ENCODE data around the gene MTA1.
A peak's percentile ranks its signal among the peaks of the same experiment; 100 is the strongest.

MTA1 gene

GRCh38 chr14:105439179-105439578, 19.6 kb downstream of the MTA1 start:
- Mint-ChIP-seq H3K36me3 (peaks cover 30% of the 10 kb centered on the region), H3K4me1 (peaks cover 34% of the 10 kb centered on the region), H3K27ac (no peak overlapping the region), H3K9me3 (no peaks in the 10 kb centered on the region), H3K4me3 (no peak overlapping the region)
- DNase-seq (ENCODE audit: low spot score in 2 of 2): no peak
- ATAC-seq: no peak

- peaks cover 30% of the 10 kb centered on the region for H3K4me1 Mint-ChIP-seq
- H3K27ac Mint-ChIP-seq: no peak overlapping the region
- no peak for DNase-seq (ENCODE audit: low spot score in 2 of 2)
- H3K36me3 Mint-ChIP-seq: peaks cover 30% of the 10 kb centered on the region
- no peak for ATAC-seq
- H3K4me3 Mint-ChIP-seq: no peak overlapping the region
- no peaks in the 10 kb centered on the region for H3K9me3 Mint-ChIP-seq
These were observed 20.3 kb downstream of the MTA1 start for GRCh38 chr14:105439710-105440553.

GRCh38 chr14:105440554-105440900, 20.9 kb downstream of the MTA1 start:
- H3K36me3 Mint-ChIP-seq: peaks cover 30% of the 10 kb centered on the region
- no peaks in the 10 kb centered on the region for H3K9me3 Mint-ChIP-seq
- H3K4me1 Mint-ChIP-seq: peaks cover 26% of the 10 kb centered on the region
- H3K4me3 Mint-ChIP-seq: no peak overlapping the region
- ATAC-seq (no peak), DNase-seq (ENCODE audit: low spot score in 2 of 2) (no peak)
- H3K27ac Mint-ChIP-seq: no peak overlapping the region

DNA sequence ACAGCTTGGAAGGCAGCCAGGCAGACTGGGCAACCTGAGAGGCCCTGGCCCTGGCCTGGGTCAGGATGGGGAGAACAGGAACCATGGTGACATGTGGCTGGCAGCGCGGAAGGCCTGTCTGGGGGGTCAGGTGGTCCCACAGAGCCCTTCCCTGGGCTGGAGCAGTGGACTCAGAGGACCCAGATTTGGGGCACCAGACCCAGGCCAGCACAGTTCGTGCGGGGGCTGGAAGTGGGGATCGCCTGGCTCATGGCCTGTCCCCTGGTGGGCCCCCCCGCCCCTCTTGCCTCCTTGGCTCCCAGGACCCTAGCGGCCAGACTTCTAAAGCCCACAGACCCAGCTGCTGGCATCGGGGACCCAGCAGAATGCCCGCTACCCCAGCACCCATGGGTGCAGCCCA, 21.4 kb downstream of the MTA1 start:
- no peak overlapping the region for H3K4me3 Mint-ChIP-seq
- no peak for ATAC-seq
- peaks cover 21% of the 10 kb centered on the region for H3K4me1 Mint-ChIP-seq
- peaks cover 30% of the 10 kb centered on the region for H3K36me3 Mint-ChIP-seq
- no peaks in the 10 kb centered on the region for H3K9me3 Mint-ChIP-seq
- H3K27ac Mint-ChIP-seq: no peak overlapping the region
- no peak for DNase-seq (ENCODE audit: low spot score in 2 of 2)

- H3K36me3 Mint-ChIP-seq: peaks cover 30% of the 10 kb centered on the region
- peaks cover 15% of the 10 kb centered on the region for H3K4me1 Mint-ChIP-seq
- H3K27ac Mint-ChIP-seq: no peak overlapping the region
- DNase-seq (ENCODE audit: low spot score in 2 of 2) (no peak), ATAC-seq (no peak)
- H3K4me3 Mint-ChIP-seq: no peak overlapping the region
- no peaks in the 10 kb centered on the region for H3K9me3 Mint-ChIP-seq
These were observed 22.5 kb downstream of the MTA1 start for GRCh38 chr14:105442125-105442524.

DNA sequence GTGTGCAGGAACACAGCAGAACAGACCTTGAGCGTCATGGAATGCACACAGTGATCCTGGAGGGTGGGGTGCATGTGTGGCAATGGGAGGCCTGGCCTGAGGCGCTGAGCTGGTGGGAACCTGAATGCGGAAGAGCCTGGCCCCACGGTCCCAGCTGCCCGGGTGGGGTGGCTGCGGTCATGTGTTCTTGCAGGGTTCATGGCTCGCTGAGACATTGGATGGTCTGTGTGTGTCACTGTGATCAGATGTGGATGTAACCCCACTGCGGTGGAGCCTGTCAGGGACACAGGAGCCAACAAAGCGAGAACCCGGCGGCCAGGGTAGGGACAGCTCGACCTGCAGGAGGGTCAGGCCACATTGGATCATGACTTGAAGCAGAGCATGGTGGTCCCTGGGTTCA, 23.2 kb downstream of the MTA1 start:
- Mint-ChIP-seq H3K4me3 (no peak overlapping the region), H3K27ac (no peak overlapping the region), H3K36me3 (peaks cover 32% of the 10 kb centered on the region), H3K4me1 (peaks cover 15% of the 10 kb centered on the region), H3K9me3 (no peaks in the 10 kb centered on the region)
- ATAC-seq (no peak), DNase-seq (ENCODE audit: low spot score in 2 of 2) (no peak)

DNA sequence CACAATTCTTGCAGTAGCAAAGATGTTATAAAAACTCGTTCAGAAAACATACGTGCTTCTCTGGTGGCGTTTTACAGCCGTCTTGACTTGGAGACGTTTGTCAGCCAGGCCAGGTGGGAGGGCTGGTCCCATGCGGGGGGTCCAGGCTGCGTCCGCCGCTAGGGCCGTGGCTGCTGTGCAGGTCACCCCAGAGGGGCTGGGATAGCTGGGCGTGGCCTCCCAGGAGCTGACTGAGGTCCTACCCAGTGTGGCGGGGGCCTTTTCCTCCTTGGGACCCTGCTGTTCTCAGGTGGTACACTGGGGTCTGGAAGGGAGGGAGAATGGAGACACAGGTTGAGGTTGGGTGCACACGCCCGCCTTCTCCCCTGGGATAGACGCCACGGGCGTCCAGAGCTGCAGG, 25.2 kb downstream of the MTA1 start:
- H3K4me3 Mint-ChIP-seq: no peak overlapping the region
- H3K36me3 Mint-ChIP-seq: peaks cover 43% of the 10 kb centered on the region
- DNase-seq (ENCODE audit: low spot score in 2 of 2) (no peak), ATAC-seq (no peak)
- H3K27ac Mint-ChIP-seq: no peak overlapping the region
- peaks cover 10% of the 10 kb centered on the region for H3K4me1 Mint-ChIP-seq
- no peaks in the 10 kb centered on the region for H3K9me3 Mint-ChIP-seq

DNA sequence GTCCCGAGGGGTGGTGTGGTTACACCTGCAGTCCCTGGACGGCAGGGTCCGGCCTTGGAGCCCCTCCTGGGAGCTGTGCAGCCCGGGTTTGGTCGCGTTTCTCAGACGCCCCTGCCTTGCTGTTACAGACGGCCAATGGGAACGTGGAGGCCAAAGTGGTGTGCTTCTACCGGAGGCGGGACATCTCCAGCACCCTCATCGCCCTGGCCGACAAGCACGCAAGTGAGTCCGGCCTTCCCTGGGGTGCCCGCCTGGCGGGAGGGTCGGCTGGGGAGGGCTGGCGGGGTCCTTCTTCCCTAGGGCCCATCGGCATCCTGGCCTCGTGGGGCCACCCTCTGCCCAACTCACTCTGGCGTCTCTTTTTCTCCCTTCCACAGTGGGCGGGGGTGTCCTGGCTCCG, 25.7 kb downstream of the MTA1 start:
- Mint-ChIP-seq H3K4me3 (no peak overlapping the region), H3K9me3 (no peaks in the 10 kb centered on the region), H3K36me3 (peaks cover 43% of the 10 kb centered on the region), H3K4me1 (peaks cover 10% of the 10 kb centered on the region), H3K27ac (no peak overlapping the region)
- ATAC-seq: no peak
- no peak for DNase-seq (ENCODE audit: low spot score in 2 of 2)

- no peak for ATAC-seq
- Mint-ChIP-seq H3K36me3 (peaks cover 45% of the 10 kb centered on the region), H3K27ac (peak overlapping the region; percentile 74), H3K4me1 (peaks cover 10% of the 10 kb centered on the region), H3K4me3 (no peak overlapping the region), H3K9me3 (no peaks in the 10 kb centered on the region)
- DNase-seq (ENCODE audit: low spot score in 2 of 2): no peak
These were observed 26.5 kb downstream of the MTA1 start for GRCh38 chr14:105445901-105446845.

- DNase-seq (ENCODE audit: low spot score in 2 of 2): no peak
- no peak for ATAC-seq
- peaks cover 49% of the 10 kb centered on the region for H3K36me3 Mint-ChIP-seq
- peak overlapping the region; percentile 74 for H3K27ac Mint-ChIP-seq
- H3K4me1 Mint-ChIP-seq: peaks cover 5% of the 10 kb centered on the region
- no peak overlapping the region for H3K4me3 Mint-ChIP-seq
- H3K9me3 Mint-ChIP-seq: no peaks in the 10 kb centered on the region
These were observed 27.3 kb downstream of the MTA1 start for GRCh38 chr14:105446971-105447370.

DNA sequence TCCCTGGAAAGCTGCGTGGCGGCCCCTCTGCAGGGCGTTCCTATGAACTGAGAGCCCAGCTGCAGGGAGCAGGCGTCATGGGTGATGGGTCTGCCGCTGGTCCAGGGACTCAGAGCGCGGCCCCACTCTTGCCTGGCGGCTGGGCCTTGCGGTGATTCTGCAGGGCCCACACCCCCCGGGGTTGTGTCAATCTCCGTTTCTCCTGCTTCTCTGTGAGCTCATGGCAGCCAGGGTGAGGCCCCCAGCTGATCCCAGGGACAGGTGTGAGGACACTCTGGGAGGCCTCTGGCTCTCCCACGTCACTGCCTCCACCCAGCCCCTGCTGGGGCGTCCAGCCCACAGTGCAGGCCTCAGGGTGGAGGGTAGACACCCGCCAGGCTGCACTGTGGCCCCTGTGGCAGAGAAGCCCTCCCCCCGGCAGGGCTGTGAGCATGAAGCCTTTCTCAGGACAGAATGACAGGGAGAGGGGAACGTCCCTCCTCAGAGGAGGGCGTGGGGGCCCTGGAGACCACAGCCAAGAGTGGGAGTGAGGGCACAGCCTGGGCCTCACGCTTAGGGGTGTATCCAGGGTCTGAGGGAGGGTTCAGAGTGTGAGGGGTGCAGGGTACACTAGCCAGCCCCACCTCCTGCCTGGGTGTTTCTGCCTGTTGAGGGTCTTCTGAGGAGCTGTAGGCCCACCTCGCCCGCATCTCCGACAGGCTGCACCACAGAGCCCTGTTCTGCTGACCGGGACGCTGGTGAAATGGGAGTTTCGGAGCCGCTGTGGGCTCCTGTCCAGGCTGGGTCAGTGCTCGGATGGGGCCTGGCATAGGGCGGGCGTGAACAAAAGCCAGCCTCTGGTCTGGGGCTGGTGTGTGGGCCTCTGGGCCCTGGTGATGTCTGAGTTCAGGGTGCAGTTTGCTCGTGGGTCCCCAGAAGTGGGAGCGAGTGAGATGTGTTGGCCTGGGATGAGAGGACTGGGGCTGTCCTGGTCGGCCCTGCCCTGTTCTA, 28.3 kb downstream of the MTA1 start:
- peaks cover 50% of the 10 kb centered on the region for H3K36me3 Mint-ChIP-seq
- H3K9me3 Mint-ChIP-seq: no peaks in the 10 kb centered on the region
- H3K27ac Mint-ChIP-seq: peak overlapping the region; percentile 20
- H3K4me1 Mint-ChIP-seq: no peaks in the 10 kb centered on the region
- ATAC-seq: peak; percentile 4
- H3K4me3 Mint-ChIP-seq: no peak overlapping the region
- DNase-seq (ENCODE audit: low spot score in 2 of 2): no peak

DNA sequence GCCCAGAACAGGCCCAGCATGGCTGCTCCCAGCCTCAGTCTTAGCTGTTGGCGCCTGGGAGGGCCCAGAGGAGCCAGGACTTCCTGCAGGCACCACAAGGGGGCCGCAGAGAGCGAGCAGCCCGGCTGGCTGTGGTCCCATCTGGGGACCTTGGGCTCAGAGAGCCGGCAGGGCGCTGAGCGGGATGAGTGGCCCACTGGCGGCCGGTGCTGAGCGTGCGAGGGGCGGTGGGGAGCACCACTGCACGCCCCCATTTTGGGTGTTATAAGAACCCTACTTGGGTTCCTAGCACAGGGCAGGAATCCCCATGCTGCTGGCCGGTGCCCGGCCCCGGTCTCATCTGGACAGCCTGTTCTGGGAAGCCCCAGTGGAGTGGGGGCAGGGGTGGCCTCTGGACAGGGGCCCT, 29.1 kb downstream of the MTA1 start:
- ATAC-seq: peak; percentile 86
- no peak overlapping the region for H3K27ac Mint-ChIP-seq
- no peaks in the 10 kb centered on the region for H3K4me1 Mint-ChIP-seq
- H3K9me3 Mint-ChIP-seq: no peaks in the 10 kb centered on the region
- no peak overlapping the region for H3K4me3 Mint-ChIP-seq
- peaks cover 50% of the 10 kb centered on the region for H3K36me3 Mint-ChIP-seq
- peak; percentile 60 to 68 for DNase-seq (ENCODE audit: low spot score in 2 of 2)

DNA sequence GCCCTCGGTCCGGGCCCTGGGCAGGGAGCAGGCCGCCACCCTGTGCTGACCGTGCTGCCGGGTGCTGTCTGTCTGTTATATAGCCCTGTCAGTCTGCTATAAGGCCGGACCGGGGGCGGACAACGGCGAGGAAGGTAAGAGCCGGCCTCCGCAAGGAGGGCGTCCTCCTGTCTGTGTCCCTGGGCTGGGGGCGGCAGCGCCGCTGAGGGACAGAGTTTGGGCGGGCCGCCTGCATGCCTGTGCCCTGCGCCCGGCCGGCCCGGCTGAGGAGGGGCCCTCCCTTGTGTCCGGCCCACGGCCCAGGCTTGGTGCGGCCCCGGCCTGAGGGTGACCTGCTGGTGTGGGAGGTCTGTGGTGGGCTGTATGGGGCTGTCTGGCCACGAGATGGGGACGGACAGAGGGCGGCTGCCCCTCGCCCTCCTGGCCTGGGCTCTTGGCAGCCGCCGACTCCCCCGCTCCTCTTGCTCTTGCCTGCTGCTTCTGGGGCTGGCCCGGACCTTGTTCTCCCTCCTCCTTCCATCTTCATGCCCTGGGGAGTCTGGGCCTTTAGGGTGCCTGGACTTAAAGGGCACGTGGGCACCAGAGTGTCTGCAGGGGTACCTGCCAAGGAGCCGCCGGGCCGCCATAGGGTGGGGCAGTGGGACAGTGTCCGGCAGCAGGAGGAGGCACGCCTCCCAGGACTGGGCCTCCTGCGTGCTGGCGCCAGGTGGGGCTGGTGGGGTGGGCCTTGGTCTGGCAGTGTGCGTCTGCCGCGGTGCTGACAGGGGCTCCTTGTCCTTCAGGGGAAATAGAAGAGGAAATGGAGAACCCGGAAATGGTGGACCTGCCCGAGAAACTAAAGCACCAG, 29.9 kb downstream of the MTA1 start:
- ATAC-seq: no peak
- Mint-ChIP-seq H3K4me1 (no peaks in the 10 kb centered on the region), H3K4me3 (no peak overlapping the region), H3K36me3 (peaks cover 53% of the 10 kb centered on the region), H3K27ac (no peak overlapping the region), H3K9me3 (no peaks in the 10 kb centered on the region)
- DNase-seq (ENCODE audit: low spot score in 2 of 2): no peak

- ATAC-seq: no peak
- Mint-ChIP-seq H3K27ac (no peak overlapping the region), H3K36me3 (peaks cover 55% of the 10 kb centered on the region), H3K4me1 (no peaks in the 10 kb centered on the region), H3K4me3 (no peak overlapping the region), H3K9me3 (no peaks in the 10 kb centered on the region)
- DNase-seq (ENCODE audit: low spot score in 2 of 2): no peak
These were observed 30.5 kb downstream of the MTA1 start for GRCh38 chr14:105450123-105450505.

Data from stimulated activated effector memory CD8-positive, alpha-beta T cell treated with anti-CD3 and anti-CD28 coated beads, Interleukin-12 subunit alpha, Interleukin-12 subunit beta, amount 100 ng/mL, for 72 hours (primary cell).